A549 (cell line): ENCODE measurements around the gene ARID1B. TPM values are rescaled to one million over a fixed set of nuclear protein-coding genes. Genes with fewer than 3 reads are reported as not detected.

Experiments
- ATAC-seq, 2 experiments: fragments of 200-7000 bp in 1 of 2; fragments of >200 bp in 1 of 2; cut with Nextera tagmentation in 1 of 2; cut with Tn5 transposase in 1 of 2; 3 replicates each; pipeline versions ENCODE4 v1.8.0 to v1.9.1; 2018 to 2020; ENCODE audit warnings: mild to moderate bottlenecking in 1 of 2, moderate library complexity in 1 of 2
- CTCF ChIA-PET: fragments of 300-600 bp; sonication (Branson Sonifier 250); formaldehyde crosslinking; extraction: SDS; loops from one replicate; lab custom pipeline; 2021; ENCODE audit warnings: antibody characterized with exemption, inconsistent platforms; lab: Yijun Ruan, JAX
- POLR2A ChIA-PET: fragments of 350-600 bp; formaldehyde crosslinking; extraction: SDS; loops from one replicate; lab custom pipeline; 2021; ENCODE audit warnings: antibody characterized with exemption, inconsistent platforms; lab: Yijun Ruan, JAX
- DNase-seq, 2 experiments: peaks; one replicate each; pipeline versions ENCODE4 v3.0.0 to v3.0.0-alpha.2; 2011 to 2016; ENCODE audit warnings: low read depth in 1 of 2, low spot score in 1 of 2
- FAIRE-seq: peaks from 2 replicates; lab custom pipeline; 2011; peaks lifted over from hg19 to GRCh38; lab: Jason Lieb, UNC
- H3K27ac ChIP-seq, 2 experiments: fragments of >200 bp; sonication (Bioruptor Twin); formaldehyde crosslinking; 3 replicates each; pipeline ENCODE4 v1.5.1; 2016 to 2017
- H3K4me1 ChIP-seq: fragments of >200 bp; sonication (Bioruptor Twin); formaldehyde crosslinking; 3 replicates; pipeline ENCODE4 v1.6.1; 2016
- H3K4me2 ChIP-seq: fragments of >200 bp; sonication (Bioruptor Twin); formaldehyde crosslinking; 3 replicates; pipeline ENCODE4 v1.6.1; 2016
- H3K4me3 ChIP-seq: fragments of >200 bp; sonication (Bioruptor Twin); formaldehyde crosslinking; 3 replicates; pipeline ENCODE4 v1.5.1; 2016
- H3K9me3 ChIP-seq: fragments of >200 bp; sonication (Bioruptor Twin); formaldehyde crosslinking; 3 replicates; pipeline ENCODE4 v1.6.1; 2016
- E2F6 ChIP-seq: IDR thresholded peaks from 2 replicates; pipeline ENCODE4 v1.6.1; 2012; ENCODE audit warnings: low read depth, borderline replicate concordance
- GATA3 ChIP-seq: IDR thresholded peaks from 2 replicates; pipeline ENCODE4 v1.6.1; 2012; ENCODE audit warnings: borderline replicate concordance
- HES2 ChIP-seq: fragments of >200 bp; sonication (Bioruptor Twin); formaldehyde crosslinking; IDR thresholded peaks from 2 replicates; pipeline ENCODE4 v1.6.1; 2016
- HMGXB4 ChIP-seq: fragments of 250-450 bp; sonication (Bioruptor Pico); IDR thresholded peaks from 2 replicates; pipeline ENCODE4 v1.5.0; 2021; ENCODE audit warnings: mild to moderate bottlenecking, moderate library complexity, borderline replicate concordance
- KDM5A ChIP-seq: fragments of 200-600 bp; sonication (generic); IDR thresholded peaks from 2 replicates; pipeline ENCODE4 v1.6.1; 2016; ENCODE audit warnings: antibody characterized with exemption, mild to moderate bottlenecking
- MAFK ChIP-seq: fragments of 450-650 bp; IDR thresholded peaks from 2 replicates; pipeline ENCODE4 v1.6.1; 2014; ENCODE audit not compliant: partially characterized antibody
- MAX ChIP-seq: IDR thresholded peaks from 2 replicates; pipeline ENCODE4 v1.6.1; 2012
- PHF8 ChIP-seq: fragments of 200-600 bp; sonication (generic); IDR thresholded peaks from 2 replicates; pipeline ENCODE4 v1.6.1; 2016; ENCODE audit warnings: low read depth, mild to moderate bottlenecking, antibody characterized with exemption, moderate library complexity, borderline replicate concordance
- RARB ChIP-seq: fragments of 250-450 bp; sonication (Bioruptor Pico); IDR thresholded peaks from 2 replicates; pipeline ENCODE4 v1.8.0; 2021; ENCODE audit warnings: mild to moderate bottlenecking, moderate library complexity
- TFCP2L1 ChIP-seq: fragments of 250-450 bp; sonication (Bioruptor Pico); IDR thresholded peaks from 2 replicates; pipeline ENCODE4 v1.5.0; 2021; ENCODE audit warnings: mild to moderate bottlenecking
- ZC3H11A ChIP-seq: fragments of 450-650 bp; IDR thresholded peaks from 2 replicates; pipeline ENCODE4 v1.6.1; 2014; ENCODE audit warnings: antibody characterized with exemption, mild to moderate bottlenecking
- ZFP36 ChIP-seq: fragments of 450-650 bp; IDR thresholded peaks from 2 replicates; pipeline ENCODE4 v1.6.1; 2014; ENCODE audit warnings: borderline replicate concordance; ENCODE audit not compliant: partially characterized antibody
- ZSCAN20 ChIP-seq: fragments of 250-450 bp; sonication (Bioruptor Pico); IDR thresholded peaks from 2 replicates; pipeline ENCODE4 v1.8.0; 2022; ENCODE audit warnings: mild to moderate bottlenecking, moderate library complexity
- WGBS: methylation state at CpG from one replicate; pipeline ENCODE4 v1.1.6; 2017; ENCODE audit errors: missing lambda C conversion rate; 5-methylcytosine and 5-hydroxymethylcytosine counted together
- polyA plus RNA-seq, 4 experiments: library from polyadenylated mRNA; depleted of rRNA in 3 of 4; stranded (reverse); fragments of >200 nt; fragmentation: RNase III in 1 of 4; extraction: RNeasy Plus Mini Kit Qiagen cat#74134 plus additional on column Dnase treatment in 1 of 4; gene quantifications; 2 replicates in 3 of 4; 3 replicates in 1 of 4; pipeline ENCODE4 v1.2.3, GENCODE V29; 2011 to 2017

ARID1B gene
- polyA plus RNA-seq, 2 of the 4 experiments (the other 2 are of a cell fraction), result 13.5 to 16.3 TPM

GRCh38 chr6:157218371-157219198 lies 441.4 kb downstream of the ARID1B start:
- CTCF ChIA-PET, result interaction anchor here (1.8 kb wide), 1 partner anchor 17 kb away, joined by 6 read pairs; no protein-coding TSS in a partner anchor
- H3K27ac ChIP-seq, result no peak overlapping the region
- POLR2A ChIA-PET, result no interaction called here

GRCh38 chr6:157219201-157220200 lies 442.3 kb downstream of the ARID1B start:
- ChIA-PET POLR2A (no interaction called here), CTCF (interaction anchor here (1.0 kb wide), 1 partner anchor 17 kb away, joined by 3 read pairs; no protein-coding TSS in a partner anchor)
- 88% methylated on average over 18 of the region's 18 CpGs for WGBS
- H3K9me3 ChIP-seq, result no peaks in the 10 kb centered on the region
- peaks cover 5% of the 10 kb centered on the region; the same call in 1 of the 3 replicates for H3K4me1 ChIP-seq
- TF ChIP-seq RARB (CRISPR knock-in tag), result no peak
- TF ChIP-seq MAFK, result no peak
- TF ChIP-seq ZSCAN20 (CRISPR knock-in tag), result no peak
- TF ChIP-seq KDM5A, result no peak
- no peak for TF ChIP-seq HMGXB4 (CRISPR knock-in tag)
- no peak for TF ChIP-seq E2F6
- H3K4me3 ChIP-seq, result no peak overlapping the region
- FAIRE-seq, result no peak
- no peak overlapping the region for H3K4me2 ChIP-seq
- no peak for DNase-seq
- ATAC-seq, result no peak
- no peak overlapping the region for H3K27ac ChIP-seq

More at GRCh38 chr6:157218371-157219198, 441.4 kb downstream of the ARID1B start:
- WGBS, result 93% methylated on average over 5 of the region's 23 CpGs
- DNase-seq (no peak), FAIRE-seq (no peak), ATAC-seq (no peak)
- Histone ChIP-seq H3K4me3 (no peak overlapping the region), H3K4me1 (peaks cover 5% of the 10 kb centered on the region; the same call in 1 of the 3 replicates), H3K4me2 (no peak overlapping the region), H3K9me3 (no peaks in the 10 kb centered on the region)
- no peak for TF ChIP-seq PHF8
- TF ChIP-seq ZFP36, result no peak
- TF ChIP-seq ZC3H11A, result no peak
- TF ChIP-seq TFCP2L1 (CRISPR knock-in tag), result no peak

GRCh38 chr6:157220485-157220884 lies 443.3 kb downstream of the ARID1B start:
- TF ChIP-seq HES2 (no peak), GATA3 (no peak), MAX (no peak)
- no peak for FAIRE-seq
- Histone ChIP-seq H3K27ac (peak overlapping the region; percentile 73 to 78), H3K4me2 (peak overlapping the region; percentile 86), H3K4me3 (peak overlapping the region; percentile 44; the same call in 2 of the 3 replicates), H3K4me1 (peaks cover 5% of the 10 kb centered on the region; the same call in 1 of the 3 replicates), H3K9me3 (no peaks in the 10 kb centered on the region)
- no peak for DNase-seq
- CTCF ChIA-PET, result interaction anchor here (1.0 to 2.2 kb wide), 2 partner anchors 10 to 16 kb away, joined by 3 to 5 read pairs; no protein-coding TSS in a partner anchor
- ATAC-seq, result no peak
- POLR2A ChIA-PET, result no interaction called here
- 37% methylated on average over 1 of the region's 1 CpG for WGBS
